CD14-positive monocyte (primary cell): ENCODE data around the gene DOCK4. TPM values are rescaled to one million over a fixed set of nuclear protein-coding genes. Genes with fewer than 3 reads are reported as not detected.

Experiments used
- DNase-seq, 3 donors: peaks; one replicate each; pipeline ENCODE4 v3.0.0-alpha.2; 2011 to 2022
- H2AFZ ChIP-seq: 2 replicates; pipeline ENCODE4 v1.6.0; 2012; ENCODE audit warnings: mild to moderate bottlenecking, low read depth, low read length, inconsistent platforms; ENCODE audit not compliant: insufficient read depth, poor library complexity, severe bottlenecking
- H3K27ac ChIP-seq, 2 donors: 1 replicate in 1 of 2; 2 replicates in 1 of 2; pipeline ENCODE4 v1.5.1; 2012 to 2013; ENCODE audit warnings: low read length in 2 of 2, control low read depth in 1 of 2, inconsistent platforms in 1 of 2, low read depth in 1 of 2, mild to moderate bottlenecking in 1 of 2
- H3K27me3 ChIP-seq, 2 donors: one replicate each; pipeline versions ENCODE4 v1.6.0 to v1.6.1; 2011 to 2013; ENCODE audit warnings: low read length in 2 of 2; ENCODE audit not compliant: control insufficient read depth in 2 of 2, insufficient read depth in 2 of 2
- H3K36me3 ChIP-seq, 2 donors: replicated peaks in 1 of 2; 1 replicate in 1 of 2; 2 replicates in 1 of 2; pipeline versions ENCODE4 v1.5.1 to v1.6.1; 2012 to 2013; ENCODE audit warnings: low read length in 2 of 2, control low read depth in 1 of 2, inconsistent platforms in 1 of 2, mild to moderate bottlenecking in 1 of 2; ENCODE audit not compliant: insufficient read depth in 2 of 2, control insufficient read depth in 1 of 2
- H3K4me1 ChIP-seq, 2 donors: 1 replicate in 1 of 2; 2 replicates in 1 of 2; pipeline versions ENCODE4 v1.5.1 to v1.6.1; 2012 to 2013; ENCODE audit warnings: low read length in 2 of 2, control low read depth in 1 of 2, inconsistent platforms in 1 of 2, mild to moderate bottlenecking in 1 of 2, moderate library complexity in 1 of 2; ENCODE audit not compliant: insufficient read depth in 2 of 2, control insufficient read depth in 1 of 2
- H3K4me2 ChIP-seq: replicated peaks from 2 replicates; pipeline ENCODE3; 2012; ENCODE audit warnings: low read length, moderate library complexity, mild to moderate bottlenecking; ENCODE audit not compliant: poor library complexity, severe bottlenecking; ENCODE audit errors: extremely low read depth
- H3K4me3 ChIP-seq, 3 experiments: fragments of 200-600 bp in 1 of 3; sonication (generic) in 1 of 3; replicated peaks in 1 of 3; 1 replicate in 2 of 3; 2 replicates in 1 of 3; pipeline ENCODE4 v1.5.1; 2011 to 2013; ENCODE audit warnings: low read length in 3 of 3, mild to moderate bottlenecking in 3 of 3, control low read depth in 2 of 3, low read depth in 2 of 3, inconsistent platforms in 1 of 3, moderate library complexity in 1 of 3
- H3K79me2 ChIP-seq: 2 replicates; pipeline ENCODE4 v1.6.0; 2012; ENCODE audit warnings: mild to moderate bottlenecking, control low read depth, inconsistent platforms, low read length, moderate library complexity; ENCODE audit not compliant: insufficient read depth
- H3K9ac ChIP-seq: 2 replicates; pipeline ENCODE4 v1.6.0; 2017; ENCODE audit warnings: low read length, mild to moderate bottlenecking; ENCODE audit not compliant: insufficient read depth, poor library complexity, severe bottlenecking
- H3K9me3 ChIP-seq, 2 donors: replicated peaks in 1 of 2; 1 replicate in 1 of 2; 2 replicates in 1 of 2; pipeline versions ENCODE4 v1.5.1 to v1.6.1; 2012 to 2013; ENCODE audit warnings: low read length in 2 of 2, control low read depth in 1 of 2; ENCODE audit not compliant: control insufficient read depth in 1 of 2, insufficient read depth in 1 of 2
- H4K20me1 ChIP-seq: 2 replicates; pipeline ENCODE4 v1.6.0; 2012; ENCODE audit warnings: mild to moderate bottlenecking, low read length, control low read depth, moderate library complexity; ENCODE audit not compliant: insufficient read depth
- H3K27ac Mint-ChIP-seq, 7 donors: one replicate each; pipeline ENCODE4 v1.8.0; 2020; ENCODE audit warnings: mild to moderate bottlenecking in 7 of 7, mixed read lengths in 7 of 7, moderate library complexity in 6 of 7, inconsistent platforms in 2 of 7
- H3K27me3 Mint-ChIP-seq, 3 donors: one replicate each; pipeline ENCODE4 v1.8.0; 2021 to 2022; ENCODE audit warnings: low read depth in 3 of 3, mild to moderate bottlenecking in 3 of 3, mixed read lengths in 3 of 3, moderate library complexity in 3 of 3, inconsistent platforms in 1 of 3
- H3K36me3 Mint-ChIP-seq, 2 donors: one replicate each; pipeline ENCODE4 v1.8.0; 2020; ENCODE audit warnings: mixed read lengths in 2 of 2, inconsistent platforms in 1 of 2, mild to moderate bottlenecking in 1 of 2
- H3K4me1 Mint-ChIP-seq: one replicate; pipeline ENCODE4 v1.8.0; 2020; ENCODE audit warnings: mild to moderate bottlenecking, mixed read lengths
- H3K4me3 Mint-ChIP-seq, 2 donors: one replicate each; pipeline ENCODE4 v1.8.0; 2020; ENCODE audit warnings: mild to moderate bottlenecking in 2 of 2, mixed read lengths in 2 of 2, moderate library complexity in 1 of 2
- H3K9me3 Mint-ChIP-seq, 7 donors: one replicate each; pipeline ENCODE4 v1.8.0; 2020 to 2022; ENCODE audit warnings: mixed read lengths in 7 of 7, mild to moderate bottlenecking in 6 of 7, moderate library complexity in 6 of 7, inconsistent platforms in 2 of 7
- WGBS: methylation state at CpG from one replicate; pipeline ENCODE4 v1.1.5; 2013; ENCODE audit warnings: missing lambda C conversion rate; ENCODE audit not compliant: insufficient coverage; 5-methylcytosine and 5-hydroxymethylcytosine counted together
- intact Hi-C, 2 donors: fragments of 100-400 bp; cut with micrococcal nuclease; formaldehyde crosslinking; loops; one replicate each; pipeline versions ENCODE4 v1.15.0 to v1.15.1; 2023
- polyA plus RNA-seq, 3 donors: library from polyadenylated mRNA; depleted of rRNA in 1 of 3; unstranded in 2 of 3; stranded (reverse) in 1 of 3; fragments of 300-500 nt in 2 of 3; fragments of >200 nt in 1 of 3; fragmentation: Illumina TruSeq in 2 of 3; gene quantifications; 1 replicate in 2 of 3; 2 replicates in 1 of 3; pipeline ENCODE4 v1.2.3, GENCODE V29; 2012 to 2021
- TF ChIP-seq, protein P1 (sequence below): fragments of 200-600 bp; IDR thresholded peaks from one replicate; pipeline ENCODE4 v1.8.0; 2022; ENCODE audit warnings: antibody characterized with exemption, mild to moderate bottlenecking

Gene DOCK4
- polyA plus RNA-seq, 3 donors, result 1.3 to 5.0 (median 2.7) TPM

DNA sequence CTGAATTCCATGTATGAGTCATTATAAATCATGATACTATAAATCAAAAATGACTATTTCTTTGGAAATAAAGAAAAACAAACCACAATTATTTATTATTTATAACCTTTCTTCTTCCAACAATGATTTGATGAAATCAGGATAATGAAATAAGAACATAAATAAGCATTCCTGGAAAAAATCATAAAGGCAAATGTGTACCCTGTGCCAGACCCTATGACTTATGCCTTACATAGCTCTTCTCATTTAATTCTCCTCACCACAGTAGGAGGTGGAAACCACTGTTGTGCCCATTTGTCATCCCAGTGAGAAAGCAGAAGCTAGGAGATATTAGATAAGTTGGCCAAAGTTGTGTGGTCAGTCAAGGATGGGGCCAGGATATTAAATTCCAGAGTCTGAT is 255.1 kb downstream of the DOCK4 start:
- Histone ChIP-seq H2AFZ (no peak overlapping the region), H4K20me1 (no peaks in the 10 kb centered on the region), H3K27me3 (no peaks in the 10 kb centered on the region), H3K79me2 (no peaks in the 10 kb centered on the region), H3K4me3 (no peak overlapping the region), H3K9ac (no peak overlapping the region), H3K27ac (no peak overlapping the region), H3K9me3 (no peaks in the 10 kb centered on the region), H3K4me2 (no peak overlapping the region), H3K36me3 (no peaks in the 10 kb centered on the region), H3K4me1 (no peaks in the 10 kb centered on the region)
- Mint-ChIP-seq H3K27ac (no peak overlapping the region), H3K36me3 (no peaks in the 10 kb centered on the region), H3K27me3 (peaks cover 0 to 1% (median 0%) of the 10 kb centered on the region in 3 donors), H3K4me1 (no peaks in the 10 kb centered on the region), H3K4me3 (no peak overlapping the region), H3K9me3 (peaks cover 0 to 3% (median 0%) of the 10 kb centered on the region in 7 donors)
- intact Hi-C loops, result no loop called here
- TF ChIP-seq, protein P1, sequence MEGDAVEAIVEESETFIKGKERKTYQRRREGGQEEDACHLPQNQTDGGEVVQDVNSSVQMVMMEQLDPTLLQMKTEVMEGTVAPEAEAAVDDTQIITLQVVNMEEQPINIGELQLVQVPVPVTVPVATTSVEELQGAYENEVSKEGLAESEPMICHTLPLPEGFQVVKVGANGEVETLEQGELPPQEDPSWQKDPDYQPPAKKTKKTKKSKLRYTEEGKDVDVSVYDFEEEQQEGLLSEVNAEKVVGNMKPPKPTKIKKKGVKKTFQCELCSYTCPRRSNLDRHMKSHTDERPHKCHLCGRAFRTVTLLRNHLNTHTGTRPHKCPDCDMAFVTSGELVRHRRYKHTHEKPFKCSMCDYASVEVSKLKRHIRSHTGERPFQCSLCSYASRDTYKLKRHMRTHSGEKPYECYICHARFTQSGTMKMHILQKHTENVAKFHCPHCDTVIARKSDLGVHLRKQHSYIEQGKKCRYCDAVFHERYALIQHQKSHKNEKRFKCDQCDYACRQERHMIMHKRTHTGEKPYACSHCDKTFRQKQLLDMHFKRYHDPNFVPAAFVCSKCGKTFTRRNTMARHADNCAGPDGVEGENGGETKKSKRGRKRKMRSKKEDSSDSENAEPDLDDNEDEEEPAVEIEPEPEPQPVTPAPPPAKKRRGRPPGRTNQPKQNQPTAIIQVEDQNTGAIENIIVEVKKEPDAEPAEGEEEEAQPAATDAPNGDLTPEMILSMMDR, result no peak
- DNase-seq, result no peak

DNA sequence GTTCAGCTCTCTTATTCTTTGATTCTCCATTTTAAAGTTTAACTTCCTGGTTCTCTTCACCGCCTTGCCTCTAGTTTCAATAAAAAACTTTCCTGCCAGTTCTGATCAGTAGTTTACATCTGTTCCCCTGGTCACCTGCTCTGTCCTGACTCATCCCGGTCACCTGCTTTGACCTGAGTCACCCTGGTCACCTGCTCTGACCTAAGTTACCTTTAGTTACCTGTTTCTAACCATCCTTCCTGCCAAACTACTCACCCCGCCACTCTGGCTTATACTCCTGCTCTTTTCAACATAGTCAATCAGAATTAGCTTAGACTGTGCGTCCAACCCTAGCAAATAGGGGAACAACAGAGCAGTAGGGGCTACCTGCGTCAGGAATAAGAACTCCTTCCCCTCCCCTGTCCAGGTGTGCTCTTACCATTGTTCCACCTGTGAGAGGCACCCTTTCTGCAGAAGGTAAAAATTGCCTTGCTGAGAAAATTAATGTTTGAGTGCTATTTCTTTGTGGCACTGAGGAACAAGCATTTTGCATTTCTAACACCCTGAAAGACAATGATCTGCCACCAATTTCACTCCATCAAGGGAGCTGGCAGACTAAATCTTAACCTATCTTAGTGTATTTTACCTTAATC is 263.6 kb downstream of the DOCK4 start:
- no peak overlapping the region for H2AFZ ChIP-seq
- Mint-ChIP-seq H3K27ac (no peak overlapping the region), H3K4me1 (no peaks in the 10 kb centered on the region), H3K9me3 (peaks cover 10 to 30% (median 25%) of the 10 kb centered on the region in 7 donors), H3K36me3 (no peaks in the 10 kb centered on the region), H3K4me3 (no peak overlapping the region), H3K27me3 (no peaks in the 10 kb centered on the region)
- no peaks in the 10 kb centered on the region for H3K4me1 ChIP-seq
- no peak overlapping the region for H3K4me3 ChIP-seq
- no peaks in the 10 kb centered on the region for H3K27me3 ChIP-seq
- 89% methylated on average over 4 of the region's 5 CpGs for WGBS
- no peak for DNase-seq
- no peaks in the 10 kb centered on the region for H4K20me1 ChIP-seq
- TF ChIP-seq, protein P1, result no peak
- intact Hi-C loops, result no loop called here
- H3K4me2 ChIP-seq, result no peak overlapping the region
- H3K27ac ChIP-seq, result no peak overlapping the region
- no peaks in the 10 kb centered on the region for H3K79me2 ChIP-seq
- H3K9me3 ChIP-seq, result peaks cover 16 to 25% of the 10 kb centered on the region in 2 donors
- no peaks in the 10 kb centered on the region for H3K36me3 ChIP-seq
- no peak overlapping the region for H3K9ac ChIP-seq
